Activated B cell treated with CpG ODN at 0.5 μM for 24 hours (primary cell): Measurements from ENCODE around the gene NUP160. TPM values are rescaled to one million over a fixed set of nuclear protein-coding genes. Genes with fewer than 3 reads are reported as not detected.
"Not testable (repeated sequence)": the region's sequence is repeated elsewhere in the genome, so short reads cannot be mapped to it uniquely, and the experiment has no call there.

Source experiments
- ATAC-seq: fragments of 200-7000 bp; cut with Tn5 transposase; one replicate; pipeline ENCODE4 v1.10.0; 2021; ENCODE audit warnings: low read depth, mild to moderate bottlenecking, moderate library complexity
- CTCF ChIA-PET: fragments of 350-600 bp; sonication (Branson Sonifier 250); formaldehyde crosslinking; loops from one replicate; lab custom pipeline; 2021; ENCODE audit warnings: antibody characterized with exemption; lab: Charles Lee
- POLR2A ChIA-PET: fragments of 350-600 bp; sonication (Branson Sonifier 250); formaldehyde crosslinking; loops from one replicate; lab custom pipeline; 2021; ENCODE audit warnings: antibody characterized with exemption; lab: Charles Lee
- DNase-seq: peaks from one replicate; pipeline ENCODE4 v3.0.0; 2022
- H3K27ac Mint-ChIP-seq: one replicate; pipeline ENCODE4 v1.8.0; 2020; ENCODE audit warnings: mixed read lengths
- H3K27me3 Mint-ChIP-seq: one replicate; pipeline ENCODE4 v1.8.0; 2021; ENCODE audit warnings: mixed read lengths
- H3K36me3 Mint-ChIP-seq: one replicate; pipeline ENCODE4 v1.8.0; 2021; ENCODE audit warnings: low read depth, mixed read lengths
- H3K4me1 Mint-ChIP-seq: one replicate; pipeline ENCODE4 v1.8.0; 2021; ENCODE audit warnings: mixed read lengths
- H3K4me3 Mint-ChIP-seq: one replicate; pipeline ENCODE4 v1.8.0; 2020; ENCODE audit warnings: mild to moderate bottlenecking, mixed read lengths
- H3K9me3 Mint-ChIP-seq: one replicate; pipeline ENCODE4 v1.8.0; 2020; ENCODE audit warnings: mixed read lengths
- intact Hi-C: fragments of 100-400 bp; cut with micrococcal nuclease; formaldehyde crosslinking; loops from one replicate; pipeline ENCODE4 v1.15.1; 2024
- total RNA-seq: library from RNA; stranded (reverse); gene quantifications from 2 replicates; pipeline ENCODE4 v1.2.3, GENCODE V29; 2022
- TF ChIP-seq, protein P1 (sequence below): fragments of 200-600 bp; IDR thresholded peaks from one replicate; pipeline ENCODE4 v1.8.0; 2022; ENCODE audit warnings: antibody characterized with exemption, mild to moderate bottlenecking

Gene NUP160
- total RNA-seq, 1 donor from 2014 or later, result 70.8 TPM

DNA sequence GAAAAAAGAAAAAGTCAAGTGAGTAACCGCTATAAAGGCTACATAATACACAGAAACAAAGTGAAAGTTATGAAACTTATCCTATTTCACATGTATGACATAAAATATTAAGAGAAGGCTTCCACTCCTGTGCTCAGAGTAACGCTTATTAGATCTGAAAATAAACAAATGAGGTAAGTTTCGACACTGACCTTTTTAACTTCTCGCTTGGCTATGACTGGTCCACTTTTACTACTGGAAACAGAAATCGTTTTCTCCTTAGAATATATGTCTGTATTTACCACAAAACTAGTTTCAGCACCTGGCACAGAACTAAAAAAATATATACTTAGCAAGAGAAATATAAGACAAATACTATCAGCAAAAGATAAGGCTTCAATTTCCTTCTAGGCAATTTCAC lies 97.4 kb downstream of the NUP160 start:
- DNase-seq (no peak), ATAC-seq (no peak)
- Mint-ChIP-seq H3K27me3 (no peaks in the 10 kb centered on the region), H3K4me1 (peaks cover 2% of the 10 kb centered on the region), H3K27ac (no peak overlapping the region), H3K4me3 (no peak overlapping the region), H3K9me3 (no peaks in the 10 kb centered on the region), H3K36me3 (peaks cover 79% of the 10 kb centered on the region)
- ChIA-PET CTCF (no interaction called here), POLR2A (interaction anchor here (1.2 kb wide), 1 partner anchor 101 kb away, joined by 3 read pairs; no protein-coding TSS in a partner anchor)
- TF ChIP-seq, protein P1, sequence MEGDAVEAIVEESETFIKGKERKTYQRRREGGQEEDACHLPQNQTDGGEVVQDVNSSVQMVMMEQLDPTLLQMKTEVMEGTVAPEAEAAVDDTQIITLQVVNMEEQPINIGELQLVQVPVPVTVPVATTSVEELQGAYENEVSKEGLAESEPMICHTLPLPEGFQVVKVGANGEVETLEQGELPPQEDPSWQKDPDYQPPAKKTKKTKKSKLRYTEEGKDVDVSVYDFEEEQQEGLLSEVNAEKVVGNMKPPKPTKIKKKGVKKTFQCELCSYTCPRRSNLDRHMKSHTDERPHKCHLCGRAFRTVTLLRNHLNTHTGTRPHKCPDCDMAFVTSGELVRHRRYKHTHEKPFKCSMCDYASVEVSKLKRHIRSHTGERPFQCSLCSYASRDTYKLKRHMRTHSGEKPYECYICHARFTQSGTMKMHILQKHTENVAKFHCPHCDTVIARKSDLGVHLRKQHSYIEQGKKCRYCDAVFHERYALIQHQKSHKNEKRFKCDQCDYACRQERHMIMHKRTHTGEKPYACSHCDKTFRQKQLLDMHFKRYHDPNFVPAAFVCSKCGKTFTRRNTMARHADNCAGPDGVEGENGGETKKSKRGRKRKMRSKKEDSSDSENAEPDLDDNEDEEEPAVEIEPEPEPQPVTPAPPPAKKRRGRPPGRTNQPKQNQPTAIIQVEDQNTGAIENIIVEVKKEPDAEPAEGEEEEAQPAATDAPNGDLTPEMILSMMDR, result no peak
- intact Hi-C loops, result loop anchor here (5.0 kb wide), 1 partner anchor 362 kb away; no protein-coding TSS in a partner anchor

DNA sequence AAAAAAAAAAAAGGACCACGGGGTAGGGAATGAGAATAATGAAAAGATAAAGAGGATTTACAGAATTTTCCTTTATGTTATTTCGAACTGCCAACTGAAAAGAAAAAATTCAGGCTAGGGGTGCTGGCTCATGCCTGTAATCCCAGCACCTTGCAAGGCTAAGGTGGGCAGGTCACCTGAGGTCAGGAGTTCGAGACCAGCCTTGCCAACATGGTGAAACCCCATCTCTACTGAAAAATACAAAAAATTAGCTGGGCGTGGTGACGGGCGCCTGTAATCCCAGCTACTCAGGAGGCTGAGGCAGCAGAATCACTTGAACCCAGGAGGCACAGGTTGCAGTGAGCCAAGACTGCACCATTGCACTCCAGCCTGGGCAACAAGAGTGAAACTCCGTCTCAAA lies 105.7 kb downstream of the NUP160 start:
- DNase-seq, H3K4me1 Mint-ChIP-seq, H3K27ac Mint-ChIP-seq, H3K27me3 Mint-ChIP-seq, intact Hi-C loops, H3K4me3 Mint-ChIP-seq, ATAC-seq, H3K9me3 Mint-ChIP-seq: not testable (repeated sequence)
- H3K36me3 Mint-ChIP-seq, result peaks cover 84% of the 10 kb centered on the region
- POLR2A ChIA-PET, result interaction anchor here (0.5 kb wide), 1 partner anchor 17 kb away, joined by 4 read pairs; no protein-coding TSS in a partner anchor
- CTCF ChIA-PET, result interaction anchor here (0.9 kb wide), 1 partner anchor 11 kb away, joined by 3 read pairs; no protein-coding TSS in a partner anchor

GRCh38 chr11:47737817-47738216 lies 110.3 kb downstream of the NUP160 start:
- H3K4me1 Mint-ChIP-seq, ATAC-seq, H3K27me3 Mint-ChIP-seq, H3K9me3 Mint-ChIP-seq, intact Hi-C loops, DNase-seq, POLR2A ChIA-PET, CTCF ChIA-PET, H3K4me3 Mint-ChIP-seq, H3K27ac Mint-ChIP-seq: not testable (repeated sequence)
- peaks cover 79% of the 10 kb centered on the region for H3K36me3 Mint-ChIP-seq

GRCh38 chr11:47732271-47732670 lies 115.9 kb downstream of the NUP160 start:
- no peaks in the 10 kb centered on the region for H3K9me3 Mint-ChIP-seq
- no peaks in the 10 kb centered on the region for H3K27me3 Mint-ChIP-seq
- no peak overlapping the region for H3K27ac Mint-ChIP-seq
- H3K4me3 Mint-ChIP-seq, result no peak overlapping the region
- DNase-seq (no peak), ATAC-seq (no peak)
- peaks cover 88% of the 10 kb centered on the region for H3K36me3 Mint-ChIP-seq
- ChIA-PET CTCF (no interaction called here), POLR2A (interaction anchor here (0.6 kb wide), 1 partner anchor 127 kb away, joined by 5 read pairs; no protein-coding TSS in a partner anchor)
- H3K4me1 Mint-ChIP-seq, result no peaks in the 10 kb centered on the region
- TF ChIP-seq, protein P1, result no peak
- intact Hi-C loops, result no loop called here

- no peaks in the 10 kb centered on the region for H3K27me3 Mint-ChIP-seq
- no peaks in the 10 kb centered on the region for H3K4me1 Mint-ChIP-seq
- no peak overlapping the region for H3K4me3 Mint-ChIP-seq
- intact Hi-C loops, result no loop called here
- POLR2A ChIA-PET, result no interaction called here
- ATAC-seq, result no peak
- TF ChIP-seq, protein P1, result no peak
- H3K36me3 Mint-ChIP-seq, result peaks cover 87% of the 10 kb centered on the region
- H3K9me3 Mint-ChIP-seq, result no peaks in the 10 kb centered on the region
- CTCF ChIA-PET, result no interaction called here
- no peak overlapping the region for H3K27ac Mint-ChIP-seq
- DNase-seq, result no peak
Measured at GRCh38 chr11:47731475-47731874, 116.7 kb downstream of the NUP160 start.

Other genes with a start within 250 kb of the NUP160 start
- gene MTCH2, start 205.8 kb downstream of the NUP160 start, total RNA-seq, result 73.3 and 81.7 TPM in 2 replicates
- 7.0 and 8.2 TPM in 2 replicates for gene AGBL2, start 133.0 kb downstream of the NUP160 start, total RNA-seq
- gene FNBP4, start 81.0 kb downstream of the NUP160 start, total RNA-seq, result 204 and 233 TPM in 2 replicates
- gene PTPRJ, start 132.2 kb upstream of the NUP160 start, total RNA-seq, result 18.8 and 19.2 TPM in 2 replicates